Stimulated activated CD8-positive, alpha-beta memory T cell treated with anti-CD3 and anti-CD28 coated beads, Interleukin-12 subunit alpha, Interleukin-12 subunit beta, amount 100 ng/mL, for 4 hours (primary cell): ENCODE measurements around the gene AGER.
A peak's percentile ranks its signal among the peaks of the same experiment; 100 is the strongest.
"Not testable (repeated sequence)": the region's sequence is repeated elsewhere in the genome, so short reads cannot be mapped to it uniquely, and the experiment has no call there.

ENCODE experiments used
- DNase-seq: peaks from one replicate; pipeline ENCODE4 v3.0.0-alpha.2; 2020; ENCODE audit warnings: low read depth

The AGER gene

GRCh38 chr6:32186151-32186840 lies 2.2 kb upstream of the AGER start:
- not testable (repeated sequence) for DNase-seq

DNA sequence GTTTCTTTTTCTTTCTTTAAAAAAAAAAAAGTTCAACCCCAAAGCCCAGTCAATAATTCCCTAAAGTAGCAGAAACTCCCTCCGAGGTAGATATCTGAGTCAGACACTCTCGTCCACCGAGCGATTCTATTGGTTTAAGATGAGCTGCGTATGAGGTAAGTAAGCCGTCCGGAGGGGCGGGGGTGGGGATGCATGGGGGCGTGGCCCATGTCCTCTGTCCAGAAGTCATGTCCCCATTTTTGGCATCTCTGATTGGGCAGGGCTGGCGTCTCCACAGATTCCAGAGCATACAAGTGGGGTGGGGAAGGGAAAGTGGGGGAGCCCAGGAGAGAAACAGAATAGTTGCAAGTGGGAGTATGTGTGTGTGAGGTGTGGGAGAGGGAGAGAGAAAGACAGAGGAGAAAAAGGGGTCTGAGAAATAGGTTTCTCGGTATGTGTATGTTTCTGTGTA lies 1.7 kb upstream of the AGER start:
- not testable (repeated sequence) for DNase-seq

- no peak for DNase-seq
Measured at GRCh38 chr6:32183483-32184083, 470 bp downstream of the AGER start.

DNA sequence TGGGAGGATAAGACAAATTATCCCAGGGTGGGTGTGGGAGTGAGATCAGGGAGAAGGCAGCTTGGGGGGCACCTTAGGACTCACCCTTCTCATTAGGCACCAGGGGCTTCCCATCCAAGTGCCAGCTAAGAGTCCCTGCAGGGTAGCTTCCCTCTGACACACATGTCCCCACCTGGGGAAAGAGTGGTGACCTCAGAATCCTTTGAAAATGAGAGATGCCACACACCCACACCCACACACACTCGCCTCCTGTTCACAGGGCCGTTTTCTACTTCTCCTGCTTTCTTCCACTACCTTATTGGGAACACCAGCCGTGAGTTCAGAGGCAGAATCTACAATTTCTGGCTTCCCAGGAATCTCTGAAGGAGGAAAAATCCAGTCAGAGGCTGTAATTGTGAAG lies 1.0 kb downstream of the AGER start:
- DNase-seq: no peak

DNA sequence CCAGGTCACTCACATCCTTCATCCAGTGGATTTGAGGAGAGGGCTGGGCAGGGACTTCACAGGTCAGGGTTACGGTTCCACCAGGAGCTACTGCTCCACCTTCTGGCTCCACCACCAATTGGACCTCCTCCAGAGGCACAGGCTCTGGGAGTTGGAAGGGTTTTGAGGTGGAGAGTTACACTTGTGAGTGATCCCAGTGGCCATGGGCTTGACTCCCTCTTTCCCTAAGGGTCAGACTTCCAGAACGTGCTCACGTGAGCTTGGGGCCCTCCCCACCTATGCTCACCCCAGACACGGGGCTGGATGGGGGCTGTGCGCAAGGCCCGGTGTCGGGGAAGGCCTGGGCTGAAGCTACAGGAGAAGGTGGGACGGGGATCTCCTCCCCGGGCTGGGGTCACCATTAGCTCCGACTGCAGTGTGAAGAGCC lies 1.5 kb downstream of the AGER start:
- DNase-seq: no peak

GRCh38 chr6:32181915-32182529 lies 2.0 kb downstream of the AGER start:
- no peak for DNase-seq

DNA sequence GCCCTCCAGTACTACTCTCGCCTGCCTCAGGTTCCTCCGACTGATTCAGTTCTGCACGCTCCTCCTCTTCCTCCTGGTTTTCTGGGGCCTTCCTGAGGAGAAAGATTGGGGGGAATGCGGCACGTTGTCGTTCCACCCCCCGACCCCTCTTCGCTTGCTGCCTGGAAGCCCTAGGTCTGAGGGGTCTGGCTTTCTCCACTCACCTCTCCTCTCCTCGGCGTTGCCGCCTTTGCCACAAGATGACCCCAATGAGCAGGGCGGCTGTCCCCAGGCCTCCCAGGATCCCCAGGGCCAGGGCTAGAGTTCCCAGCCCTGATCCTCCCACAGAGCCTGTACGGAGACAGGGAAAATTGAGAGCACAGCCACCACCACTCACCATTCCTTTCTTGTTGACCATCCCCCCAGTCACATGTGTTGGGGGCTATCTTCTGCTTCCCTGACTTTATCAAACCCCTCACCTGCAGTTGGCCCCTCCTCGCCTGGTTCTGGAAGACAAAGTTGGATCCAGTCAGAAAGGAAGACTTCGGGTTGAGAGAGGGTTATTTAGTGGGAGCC lies 2.8 kb downstream of the AGER start:
- DNase-seq: no peak

DNA sequence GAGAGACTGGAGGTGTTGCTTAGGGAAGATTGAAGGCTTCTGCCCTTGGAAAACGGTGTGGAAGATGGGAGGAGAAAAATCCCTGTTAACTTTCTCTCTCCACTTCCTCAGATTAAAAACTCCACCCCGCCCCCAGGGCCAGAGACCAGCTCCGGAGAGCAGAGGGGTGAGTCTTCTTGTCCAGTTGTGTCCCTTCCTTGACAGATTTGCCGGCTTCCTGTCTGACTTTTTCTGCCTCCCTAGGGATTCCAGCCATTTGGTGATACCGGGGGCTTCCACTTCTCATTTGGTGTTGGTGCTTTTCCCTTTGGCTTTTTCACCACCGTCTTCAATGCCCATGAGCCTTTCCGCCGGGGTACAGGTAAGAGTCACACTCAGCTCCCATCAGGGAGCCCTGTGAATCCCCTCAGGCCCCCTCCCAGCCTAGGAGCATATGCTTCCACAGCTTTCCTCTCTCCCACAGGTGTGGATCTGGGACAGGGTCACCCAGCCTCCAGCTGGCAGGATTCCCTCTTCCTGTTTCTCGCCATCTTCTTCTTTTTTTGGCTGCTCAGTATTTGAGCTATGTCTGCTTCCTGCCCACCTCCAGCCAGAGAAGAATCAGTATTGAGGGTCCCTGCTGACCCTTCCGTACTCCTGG lies 4.2 kb downstream of the AGER start:
- DNase-seq: no peak

- DNase-seq: no peak
Measured at GRCh38 chr6:32178547-32179440, 5.3 kb downstream of the AGER start.

DNA sequence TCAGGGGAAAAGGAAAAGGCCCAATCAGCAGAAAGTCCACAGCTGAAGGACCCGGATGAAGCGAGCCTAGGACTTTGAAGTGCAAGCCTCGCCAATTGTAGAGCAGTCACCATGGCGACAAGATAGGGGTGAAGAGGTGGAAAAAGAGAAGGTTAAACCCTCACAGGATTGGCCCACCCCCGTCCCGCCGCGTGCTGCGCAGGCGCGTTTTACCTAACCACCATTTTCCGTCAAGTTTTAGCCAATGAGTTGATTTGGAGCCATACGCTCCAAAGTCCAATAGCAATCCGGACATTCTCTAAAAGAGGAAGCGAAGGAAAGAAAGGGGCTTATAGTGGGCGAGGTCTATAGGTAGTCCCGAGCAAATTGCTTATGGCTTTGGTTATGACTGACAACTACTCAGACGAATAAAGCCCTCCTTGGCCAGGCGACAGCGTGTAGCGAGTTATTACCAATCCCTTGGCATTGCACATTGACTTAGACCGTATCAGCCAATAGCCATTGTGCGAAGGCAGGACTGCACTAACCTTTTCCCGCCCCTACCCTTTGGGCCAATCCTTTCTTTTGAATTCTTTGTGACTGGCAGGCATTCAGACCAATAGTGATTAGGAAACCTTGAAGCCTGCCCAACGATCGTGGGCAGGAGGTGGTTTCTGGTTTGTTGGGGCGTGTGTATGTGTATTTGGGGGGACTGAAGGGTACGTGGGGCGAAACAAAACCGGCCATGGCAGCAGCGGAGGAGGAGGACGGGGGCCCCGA lies 6.1 kb downstream of the AGER start, which contains the start of gene RNF5:
Gene RNF5, plus strand, starts transcription at position 618 of the 759 bp plus-strand sequence. Its CDS starts 107 bp downstream, at position 725.
- peak; percentile 79 for DNase-seq

- DNase-seq: no peak
Measured at GRCh38 chr6:32177183-32177787, 6.8 kb downstream of the AGER start.

GRCh38 chr6:32176476-32177182 lies 7.4 kb downstream of the AGER start:
- DNase-seq: no peak

DNA sequence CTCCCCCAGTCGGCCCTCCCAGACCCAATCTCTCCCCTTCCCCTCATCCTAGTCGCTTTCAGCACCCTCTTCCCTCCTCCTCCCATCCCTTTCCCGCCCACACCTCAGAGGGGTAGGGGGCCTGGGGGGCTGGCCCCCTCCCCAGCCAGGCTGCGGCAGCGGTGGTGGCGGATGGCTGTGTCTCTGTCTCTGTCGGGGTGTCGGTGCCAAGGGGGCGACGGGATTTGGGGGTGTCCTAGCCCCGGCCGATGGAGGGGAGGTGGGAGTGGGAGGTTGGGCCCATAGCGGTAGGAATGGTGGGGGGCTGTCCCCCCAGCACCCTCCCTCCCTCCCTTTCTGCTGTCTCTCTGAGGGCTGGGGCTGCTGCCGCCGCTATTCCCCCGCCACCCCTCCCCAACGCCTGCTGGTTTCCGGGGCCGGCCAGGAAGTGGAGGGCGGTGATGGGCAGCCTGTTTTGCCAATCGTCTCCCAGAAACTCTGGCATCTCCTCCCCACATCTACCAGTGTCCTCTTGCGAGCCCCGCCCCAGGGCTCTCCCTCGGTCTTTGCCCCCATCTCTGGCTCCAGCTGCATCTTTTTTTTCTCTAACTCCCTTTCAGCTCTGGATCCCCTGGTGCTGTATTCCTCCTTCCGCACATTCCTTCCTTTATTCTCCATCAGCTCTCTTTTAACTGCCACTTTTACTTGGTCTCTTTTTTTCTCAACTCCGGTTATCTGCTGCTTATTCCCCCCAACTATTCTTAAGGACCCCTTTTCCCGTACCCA lies 8.2 kb downstream of the AGER start, which contains the start of gene AGPAT1:
Gene AGPAT1, minus strand, starts transcription at position 374 of the 765 bp plus-strand sequence. CDS start 4,588 bp downstream, outside the sequence.
- DNase-seq: peak; percentile 94

- DNase-seq: no peak
Measured at GRCh38 chr6:32175322-32175710, 8.7 kb downstream of the AGER start.

DNA sequence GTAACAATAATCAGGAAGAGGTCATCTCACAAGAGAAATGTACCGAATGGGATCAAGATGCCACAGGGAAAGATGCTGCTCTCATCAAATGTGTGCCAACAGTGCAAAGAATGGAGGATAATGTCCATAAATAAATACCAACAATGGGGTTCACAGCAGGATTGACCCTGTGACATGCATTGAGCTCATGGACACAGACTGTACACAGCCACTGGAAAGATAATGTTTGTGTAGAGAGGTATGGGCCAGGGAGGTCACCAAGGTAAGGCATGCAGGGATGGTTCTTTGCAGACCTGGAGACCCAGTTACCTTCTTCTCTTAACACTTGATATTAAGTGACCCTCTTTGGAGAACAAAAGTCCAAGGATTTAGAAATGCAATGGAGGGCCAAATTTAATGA lies 9.6 kb downstream of the AGER start:
- DNase-seq: no peak

DNA sequence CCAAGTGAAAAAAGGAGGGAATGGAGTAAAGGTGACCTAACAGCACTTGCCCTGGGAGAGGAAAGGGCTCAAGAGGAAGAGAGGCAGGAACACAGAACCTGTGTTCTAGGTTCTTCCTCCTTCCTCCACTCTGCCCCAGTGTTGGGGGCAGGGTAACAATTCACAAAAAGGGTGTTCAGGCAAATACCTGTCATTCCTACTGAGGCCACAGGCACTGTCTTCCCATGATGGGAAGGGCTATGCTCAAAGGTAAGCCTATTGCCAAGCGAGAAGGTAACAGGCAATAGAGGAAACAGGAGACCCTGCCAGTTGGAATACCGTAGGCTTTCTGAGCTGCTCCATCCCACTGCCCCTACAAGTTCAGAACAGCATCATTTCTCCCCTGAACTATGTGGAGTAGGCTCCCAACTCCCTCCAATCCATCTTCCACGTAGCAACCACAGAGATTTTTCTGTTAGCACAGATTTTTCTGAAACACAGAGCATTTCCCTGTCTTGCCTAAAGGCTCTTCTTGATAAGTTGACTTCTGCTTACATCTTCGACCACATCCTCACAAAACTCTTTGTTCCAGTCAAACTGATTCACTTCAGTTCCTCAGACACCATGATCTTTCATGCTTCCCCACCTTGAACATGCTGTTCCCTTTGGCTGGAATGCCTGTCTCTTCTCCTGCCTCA lies 10.9 kb downstream of the AGER start:
- no peak for DNase-seq

DNA sequence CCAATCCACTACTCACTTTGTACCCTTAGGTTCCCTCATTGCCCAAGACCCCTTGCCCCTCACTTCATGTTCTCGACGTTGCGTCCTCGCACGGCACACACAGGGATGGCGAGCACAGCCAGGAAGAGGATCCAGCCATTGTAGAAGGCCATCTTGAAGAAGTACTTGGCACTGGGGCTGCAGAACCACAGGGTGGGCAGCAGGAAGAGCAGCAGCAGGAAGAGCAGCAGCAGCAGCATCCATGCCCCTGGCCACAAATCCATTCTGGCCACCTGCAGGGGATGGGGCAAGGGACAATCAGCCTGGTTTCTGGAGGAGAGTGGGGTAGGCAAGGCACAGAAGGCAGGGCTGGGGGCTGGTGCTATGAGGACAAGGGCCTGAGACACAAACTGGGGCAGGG lies 12.8 kb downstream of the AGER start:
- DNase-seq: no peak

- DNase-seq: no peak
Measured at GRCh38 chr6:32170294-32170693, 13.8 kb downstream of the AGER start.
